H54 (cell line): Measurements from ENCODE around the gene AGXT2.

Experiments
- DNase-seq: peaks from one replicate; pipeline ENCODE4 v3.0.0; 2011; ENCODE audit warnings: low spot score, mixed read lengths; ENCODE audit not compliant: insufficient read length
- FAIRE-seq: peaks from 3 replicates; lab custom pipeline; 2011; peaks lifted over from hg19 to GRCh38; lab: Jason Lieb, UNC
- POLR2A ChIP-seq: IDR thresholded peaks from 2 replicates; pipeline ENCODE4 v1.6.1; 2011; ENCODE audit warnings: low read depth, mild to moderate bottlenecking, low read length

The AGXT2 gene, protein sequence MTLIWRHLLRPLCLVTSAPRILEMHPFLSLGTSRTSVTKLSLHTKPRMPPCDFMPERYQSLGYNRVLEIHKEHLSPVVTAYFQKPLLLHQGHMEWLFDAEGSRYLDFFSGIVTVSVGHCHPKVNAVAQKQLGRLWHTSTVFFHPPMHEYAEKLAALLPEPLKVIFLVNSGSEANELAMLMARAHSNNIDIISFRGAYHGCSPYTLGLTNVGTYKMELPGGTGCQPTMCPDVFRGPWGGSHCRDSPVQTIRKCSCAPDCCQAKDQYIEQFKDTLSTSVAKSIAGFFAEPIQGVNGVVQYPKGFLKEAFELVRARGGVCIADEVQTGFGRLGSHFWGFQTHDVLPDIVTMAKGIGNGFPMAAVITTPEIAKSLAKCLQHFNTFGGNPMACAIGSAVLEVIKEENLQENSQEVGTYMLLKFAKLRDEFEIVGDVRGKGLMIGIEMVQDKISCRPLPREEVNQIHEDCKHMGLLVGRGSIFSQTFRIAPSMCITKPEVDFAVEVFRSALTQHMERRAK

DNA sequence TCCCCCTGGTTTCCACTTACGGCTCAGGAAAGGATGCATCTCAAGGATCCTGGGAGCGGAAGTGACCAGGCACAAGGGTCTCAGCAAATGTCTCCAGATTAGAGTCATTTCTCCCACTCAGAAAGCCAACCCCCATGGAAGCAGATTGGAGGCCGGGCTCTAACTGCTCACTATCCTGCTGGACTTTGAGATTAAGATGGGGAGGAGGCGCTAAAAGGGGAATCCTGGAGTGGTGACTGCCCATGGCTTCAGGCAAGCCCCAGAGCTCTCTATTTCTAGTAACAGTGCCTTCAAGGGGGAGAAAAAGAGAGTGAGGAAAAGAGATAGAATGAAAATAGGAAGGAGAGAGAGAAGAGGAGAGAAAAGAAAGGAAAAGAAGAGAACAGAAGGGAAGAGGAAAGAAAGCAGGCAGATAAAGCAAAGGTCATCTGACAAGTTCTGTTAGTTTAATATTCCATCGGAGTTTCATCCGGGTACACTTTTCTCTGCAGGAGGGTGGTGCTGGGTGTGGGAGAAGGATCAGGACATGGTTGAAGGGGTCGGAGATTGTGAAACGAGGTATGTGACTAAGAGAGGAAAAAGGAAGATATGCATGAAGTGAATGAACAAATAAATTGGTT, at the start of gene AGXT2:
Gene AGXT2, minus strand, starts transcription at position 165 of the 620 bp plus-strand sequence. Its CDS starts 57 bp downstream, at position 108.
- FAIRE-seq (no peak), DNase-seq (no peak)
- TF ChIP-seq POLR2A = no peak

DNA sequence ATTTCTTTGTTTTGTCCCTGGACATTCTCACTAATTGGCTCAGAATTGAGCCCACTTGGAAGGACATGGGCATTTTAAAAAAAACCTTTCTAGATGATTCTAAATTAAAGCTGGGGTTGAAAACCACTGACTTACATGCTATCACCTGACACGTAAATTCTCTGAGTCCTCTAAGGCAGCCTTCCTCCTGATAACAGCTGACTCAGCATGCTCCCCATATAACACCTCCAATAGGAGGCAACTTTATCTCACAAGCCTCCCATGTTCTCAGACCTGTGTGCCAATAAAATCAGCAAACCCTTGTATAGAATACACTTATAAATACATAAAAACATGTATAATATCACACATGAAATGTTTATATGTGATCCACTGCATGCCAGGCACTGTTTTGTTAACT, 49.2 kb upstream of the AGXT2 start:
- DNase-seq (no peak), FAIRE-seq (no peak)
- no peak for TF ChIP-seq POLR2A

DNA sequence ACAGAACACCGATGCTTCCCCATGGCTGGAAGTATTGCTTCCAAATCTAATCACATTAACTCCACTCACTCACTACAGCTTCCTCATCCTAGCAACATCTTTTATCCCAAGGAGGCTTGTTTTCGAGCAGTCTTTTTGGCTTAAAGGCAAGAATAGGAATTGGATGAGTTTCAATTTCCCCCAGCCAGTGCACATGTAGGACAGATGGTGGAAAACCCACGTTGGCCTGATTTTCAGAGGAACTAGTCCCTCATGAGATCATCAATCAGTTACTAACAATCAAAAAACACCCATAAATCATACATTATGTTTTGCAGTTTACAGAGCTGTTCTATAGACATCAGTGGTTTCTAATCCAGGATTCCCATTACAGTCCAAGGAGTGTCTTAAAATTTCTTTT, 48.5 kb upstream of the AGXT2 start:
- no peak for TF ChIP-seq POLR2A
- FAIRE-seq (no peak), DNase-seq (no peak)

DNA sequence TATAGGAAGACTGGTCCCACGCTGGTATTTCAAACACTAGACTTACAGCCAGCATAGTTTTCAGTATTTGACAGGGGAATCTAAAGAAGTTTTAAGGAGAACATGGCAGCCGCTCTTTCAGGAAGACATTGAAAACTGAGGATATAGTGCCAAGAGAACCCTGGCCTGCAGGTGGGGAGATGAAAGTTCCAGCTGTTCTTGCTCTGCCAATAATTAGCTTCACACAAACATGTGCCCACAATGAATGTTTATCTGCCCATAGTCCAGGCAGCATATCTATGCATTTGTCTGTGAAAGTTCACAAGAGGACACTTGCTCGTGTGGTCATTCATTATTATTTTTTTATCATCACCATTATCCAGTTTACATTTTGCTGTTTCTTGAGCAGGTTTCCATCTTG, 47.6 kb upstream of the AGXT2 start:
- TF ChIP-seq POLR2A = no peak
- FAIRE-seq (no peak), DNase-seq (no peak)

DNA sequence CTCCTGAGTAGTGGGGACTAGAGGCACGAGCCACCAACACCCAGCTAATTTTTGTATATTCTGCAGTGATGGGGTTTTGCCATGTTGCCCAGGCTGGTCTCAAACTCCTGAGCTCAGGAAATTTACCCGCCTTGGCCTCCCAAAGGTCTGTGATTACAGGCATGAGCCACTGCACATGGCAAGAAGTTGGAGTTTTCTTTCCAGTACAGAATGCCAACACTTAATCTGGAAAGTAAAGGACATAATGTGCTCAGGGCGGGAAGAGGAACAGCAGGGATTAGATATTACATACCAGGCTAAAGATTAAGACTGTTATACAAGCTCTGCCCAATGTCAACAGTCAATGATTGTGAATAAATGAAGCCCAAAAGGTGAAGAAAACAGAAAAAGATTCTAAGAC, 47.2 kb upstream of the AGXT2 start:
- FAIRE-seq = no peak
- no peak for DNase-seq
- no peak for TF ChIP-seq POLR2A

DNA sequence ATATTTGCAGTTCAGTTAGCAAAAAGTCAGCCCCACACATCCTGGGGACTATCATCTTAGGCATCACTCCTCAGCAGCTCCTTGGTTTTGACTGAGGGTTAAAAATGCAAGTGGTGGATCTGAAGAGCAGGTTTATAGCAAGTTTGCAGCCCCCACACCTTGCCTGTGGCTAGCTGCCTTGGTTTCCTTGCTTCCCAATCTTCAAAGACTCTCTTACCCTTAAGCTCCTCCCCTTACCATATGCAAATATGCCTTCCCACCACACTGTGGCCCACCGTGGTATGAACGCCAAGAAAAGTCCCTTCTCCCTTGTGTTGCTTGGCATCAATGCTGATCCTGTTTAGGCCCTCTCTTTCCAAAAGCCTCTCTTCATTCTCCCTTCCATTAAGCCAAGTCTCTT, 45.0 kb upstream of the AGXT2 start:
- DNase-seq = no peak
- FAIRE-seq = no peak
- TF ChIP-seq POLR2A = no peak

DNA sequence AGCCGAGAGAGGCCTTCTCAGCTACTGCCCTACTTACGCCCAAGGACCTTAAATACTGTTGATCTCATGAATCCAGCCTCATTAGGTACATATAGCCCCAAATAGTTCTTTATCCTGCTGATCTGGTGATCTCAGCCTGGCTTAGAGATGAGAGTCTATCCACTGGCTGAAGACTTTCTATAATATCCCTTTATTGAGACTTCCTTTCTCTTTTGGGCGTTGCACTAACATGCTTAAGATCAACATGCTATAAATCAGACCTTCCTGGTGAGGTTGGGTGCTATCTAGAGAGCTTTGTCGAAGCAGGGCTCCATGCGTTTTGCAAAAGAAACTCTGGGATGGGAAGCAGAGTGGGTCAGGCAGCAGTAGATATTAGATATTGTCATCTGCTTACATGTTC, 44.0 kb upstream of the AGXT2 start:
- no peak for FAIRE-seq
- no peak for TF ChIP-seq POLR2A

DNA sequence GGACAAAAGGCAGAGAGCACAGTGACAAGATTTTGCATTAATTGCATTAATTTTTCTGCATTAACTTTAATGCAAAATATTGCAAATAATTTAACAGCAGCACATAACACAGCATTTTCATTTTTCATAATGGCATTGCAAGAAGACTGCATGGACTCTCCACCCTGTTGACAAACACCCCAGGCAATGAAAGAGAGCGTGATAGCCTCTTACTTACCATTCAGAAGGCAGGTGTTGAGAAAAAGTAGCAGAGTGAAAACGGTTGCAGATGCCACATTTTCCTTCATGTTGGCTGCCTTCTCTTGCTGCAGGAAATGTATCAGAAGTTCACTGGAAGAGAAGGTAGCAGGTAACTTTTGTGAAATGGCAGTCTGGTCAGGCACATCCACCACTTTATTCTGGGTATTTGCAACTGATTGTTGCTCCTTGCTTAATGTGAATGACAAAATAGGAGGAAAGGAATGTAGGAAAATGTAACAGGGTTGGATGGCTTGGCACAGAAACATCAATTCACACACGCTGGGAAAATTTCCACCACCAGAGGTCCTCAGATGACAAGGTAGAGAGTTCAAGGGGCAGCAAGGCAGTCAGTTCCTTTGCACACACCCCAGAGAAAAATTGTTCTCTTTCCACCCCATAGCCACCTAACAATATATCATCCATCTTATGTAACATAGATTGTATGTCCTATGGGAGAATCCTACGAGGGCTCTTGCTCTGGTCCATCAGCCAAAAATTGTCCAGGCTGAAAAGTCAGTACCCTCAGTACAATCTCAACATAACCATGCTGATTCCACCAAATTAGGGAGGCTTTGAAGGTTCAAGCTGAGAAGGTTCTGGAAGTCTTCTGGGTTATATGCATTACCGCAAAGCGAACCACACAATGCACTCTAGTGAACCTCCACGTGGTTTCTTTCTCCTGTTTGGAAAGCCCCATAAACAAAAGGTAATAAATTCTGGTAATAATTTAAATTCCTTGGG, 41.9 kb upstream of the AGXT2 start:
- peak; percentile 75 for FAIRE-seq
- DNase-seq = peak; percentile 40
- TF ChIP-seq POLR2A = no peak

More for the DNA sequence above, 44.0 kb upstream of the AGXT2 start:
- DNase-seq = no peak

DNA sequence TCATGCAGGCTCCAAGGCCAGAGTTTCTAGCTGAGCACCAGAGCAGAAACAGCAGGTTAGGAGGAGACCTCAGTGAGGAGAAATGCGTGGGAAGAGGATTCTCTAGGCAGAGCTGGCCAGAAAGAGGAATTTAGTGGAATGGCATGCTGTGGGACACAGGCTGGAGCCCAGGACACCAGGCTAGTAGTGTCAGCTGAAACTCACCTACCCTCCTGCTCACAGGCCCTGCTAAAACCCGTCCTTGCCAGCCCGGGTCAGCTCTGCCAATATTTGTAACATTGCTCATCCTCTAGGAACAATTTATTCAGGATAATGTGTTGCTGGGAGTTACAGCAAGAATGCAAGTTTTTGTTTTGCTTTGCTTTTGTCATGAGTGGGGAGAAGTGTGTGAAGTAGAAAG, 40.2 kb upstream of the AGXT2 start:
- no peak for TF ChIP-seq POLR2A
- FAIRE-seq = no peak
- peak; percentile 10 for DNase-seq

DNA sequence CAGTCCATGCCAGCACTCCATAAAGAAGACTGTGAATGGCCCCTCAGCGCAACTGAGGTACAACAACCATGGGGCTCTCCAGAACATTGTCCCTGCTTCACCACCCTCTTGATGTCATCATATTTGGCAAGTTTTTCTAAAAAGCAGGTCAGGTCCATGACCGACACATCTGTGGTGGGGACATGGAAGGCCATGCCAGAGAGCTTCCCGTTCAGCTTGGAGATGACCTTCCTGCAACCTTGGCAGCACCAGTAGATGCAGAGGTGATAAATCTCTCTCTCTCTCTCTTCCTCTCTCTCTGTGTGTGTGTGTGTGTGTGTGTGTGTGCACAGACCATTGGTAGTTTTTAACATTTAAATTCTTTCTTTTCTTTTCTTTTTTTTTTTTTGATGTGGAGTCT, 35.4 kb upstream of the AGXT2 start:
- FAIRE-seq = no peak
- TF ChIP-seq POLR2A = no peak
- DNase-seq = no peak

DNA sequence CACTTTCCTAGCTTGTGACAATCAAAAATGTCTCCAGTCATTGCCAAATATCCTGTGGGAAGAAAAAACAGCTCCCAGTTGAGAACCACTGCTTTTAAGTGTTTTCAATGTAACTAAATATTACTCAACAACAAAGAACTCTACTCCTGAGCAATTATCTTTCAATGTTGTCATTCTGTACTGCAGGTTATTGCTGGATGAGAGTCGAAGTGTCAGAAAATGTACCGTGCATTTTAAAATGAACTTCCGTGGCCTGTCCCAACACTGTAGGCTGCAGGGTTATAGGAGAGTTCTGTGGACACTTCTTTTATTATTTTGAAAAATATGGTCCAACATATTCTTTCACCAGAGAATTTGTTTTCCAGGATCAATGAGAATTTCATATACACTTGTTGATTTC, 34.8 kb upstream of the AGXT2 start:
- no peak for FAIRE-seq
- no peak for TF ChIP-seq POLR2A
- no peak for DNase-seq

DNA sequence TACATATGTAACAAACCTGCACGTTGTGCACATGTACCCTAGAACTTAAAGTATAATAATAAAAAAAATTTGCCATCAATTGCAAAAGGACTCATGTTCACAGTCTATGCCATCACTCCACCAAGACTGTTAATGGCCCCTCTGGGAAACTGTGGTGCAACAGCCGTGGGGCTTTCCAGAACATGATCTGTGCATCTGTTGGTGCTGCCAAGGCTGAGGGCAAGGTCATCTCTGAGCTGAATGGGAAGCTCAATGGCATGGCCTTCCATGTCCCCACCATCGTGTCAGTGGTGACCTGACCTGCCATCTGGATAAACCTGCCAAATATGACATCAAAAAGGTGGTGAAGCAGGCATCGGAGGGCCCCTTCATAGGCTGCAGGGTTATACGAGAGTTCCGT, 33.4 kb upstream of the AGXT2 start:
- TF ChIP-seq POLR2A = no peak
- FAIRE-seq (no peak), DNase-seq (no peak)

DNA sequence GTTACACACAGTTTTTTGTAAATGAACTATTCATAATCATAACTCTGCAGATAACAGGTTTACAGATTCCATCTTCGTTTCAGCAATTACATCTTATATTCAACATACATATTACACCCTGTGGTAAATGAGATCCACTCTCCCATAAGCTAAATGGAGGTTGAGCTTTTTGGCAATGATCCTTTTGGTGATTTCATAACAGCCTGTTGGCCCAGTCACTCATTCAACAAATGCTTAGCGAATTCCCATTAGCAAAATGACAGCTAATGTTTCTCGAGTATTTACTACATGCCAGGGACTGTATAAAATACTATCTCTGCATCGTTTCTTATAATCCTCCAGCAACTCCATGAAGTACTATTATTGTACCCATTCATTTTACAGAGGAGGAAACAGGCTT, 25.4 kb upstream of the AGXT2 start:
- no peak for TF ChIP-seq POLR2A
- DNase-seq = no peak
- FAIRE-seq = no peak

DNA sequence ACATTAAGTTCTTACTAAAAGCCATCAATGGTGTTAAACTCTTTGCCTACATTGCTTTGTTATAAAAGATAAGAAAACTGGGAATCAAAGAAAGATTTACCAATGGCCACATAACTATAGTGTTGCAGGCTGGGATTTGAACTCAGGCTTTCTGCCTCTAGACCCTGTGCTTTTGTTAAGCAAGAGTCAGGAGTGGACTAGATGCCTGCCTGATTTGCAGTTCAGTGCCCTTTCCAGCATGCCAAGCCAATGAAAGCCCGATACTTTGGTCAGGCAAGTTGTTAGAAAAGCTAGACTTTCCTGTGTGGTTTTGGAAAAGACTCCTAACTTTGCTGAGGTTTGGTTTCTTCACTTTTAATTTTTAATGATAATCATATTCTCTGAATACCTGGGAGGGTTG, 21.4 kb upstream of the AGXT2 start:
- FAIRE-seq = no peak

More for the DNA sequence above, 21.4 kb upstream of the AGXT2 start:
- DNase-seq = no peak
- TF ChIP-seq POLR2A = no peak
